Thyroid gland (tissue), 4 donors: ENCODE data around the gene ESPNL. TPM values are rescaled to one million over a fixed set of nuclear protein-coding genes. Genes with fewer than 3 reads are reported as not detected.

Source experiments
- DNase-seq, 2 donors: peaks; one replicate each; pipeline ENCODE4 v3.0.0-alpha.2; 2019
- H3K27ac ChIP-seq, 3 donors: fragments of 200-600 bp; sonication (generic); 1 replicate in 2 of 3; 2 replicates in 1 of 3; pipeline ENCODE4 v1.5.1; 2016 to 2019; ENCODE audit warnings: mild to moderate bottlenecking in 1 of 3, moderate library complexity in 1 of 3
- H3K27me3 ChIP-seq: fragments of 200-600 bp; sonication (generic); one replicate; pipeline ENCODE4 v1.5.1; 2019
- H3K36me3 ChIP-seq, 2 donors: fragments of 200-600 bp; sonication (generic); one replicate each; pipeline ENCODE4 v1.5.1; 2016 to 2019
- H3K4me1 ChIP-seq, 2 donors: fragments of 200-600 bp; sonication (generic); one replicate each; pipeline ENCODE4 v1.5.1; 2017 to 2019
- H3K4me3 ChIP-seq, 3 donors: fragments of 200-600 bp; sonication (generic); replicated peaks in 1 of 3; 1 replicate in 2 of 3; 2 replicates in 1 of 3; pipeline ENCODE4 v1.5.1; 2016; ENCODE audit warnings: mild to moderate bottlenecking in 1 of 3
- H3K9me3 ChIP-seq: fragments of 200-600 bp; sonication (generic); one replicate; pipeline ENCODE4 v1.5.1; 2017
- POLR2A ChIP-seq, 2 donors: fragments of 450-650 bp; IDR thresholded peaks; one replicate each; pipeline ENCODE4 v1.6.1; 2017; ENCODE audit warnings: antibody characterized with exemption in 2 of 2, mild to moderate bottlenecking in 2 of 2, moderate library complexity in 1 of 2
- WGBS, 2 donors: methylation state at CpG; one replicate each; pipeline ENCODE4 v1.1.5; 2017; 5-methylcytosine and 5-hydroxymethylcytosine counted together
- intact Hi-C: fragments of 100-400 bp; cut with DNase I; formaldehyde crosslinking; loops from one replicate; pipeline ENCODE4 v1.15.1; 2023
- total RNA-seq, 4 donors: library from RNA; depleted of rRNA; stranded (reverse); fragments of >200 nt; gene quantifications; one replicate each; pipeline ENCODE4 v1.2.3, GENCODE V29; 2016
- TF ChIP-seq, protein P1 (sequence below), 6 experiments: fragments of 200-600 bp in 3 of 6; fragments of 450-650 bp in 3 of 6; sonication (generic) in 3 of 6; IDR thresholded peaks; one replicate each; pipeline ENCODE4 v1.5.1; 2016 to 2019; ENCODE audit warnings: antibody characterized with exemption in 6 of 6, mild to moderate bottlenecking in 2 of 6, inconsistent platforms in 1 of 6, moderate library complexity in 1 of 6

ESPNL gene
- total RNA-seq, 4 donors from 2014 or later = 0.11 to 3.8 (median 2.6) TPM

GRCh38 chr2:238079874-238080327 lies 20.2 kb upstream of the ESPNL start:
- Histone ChIP-seq H3K4me1 (no peaks in the 10 kb centered on the region), H3K9me3 (no peaks in the 10 kb centered on the region), H3K4me3 (no peak overlapping the region), H3K27ac (no peak overlapping the region), H3K36me3 (peaks cover 9 to 18% of the 10 kb centered on the region in 2 donors), H3K27me3 (no peaks in the 10 kb centered on the region)
- TF ChIP-seq, protein P1, sequence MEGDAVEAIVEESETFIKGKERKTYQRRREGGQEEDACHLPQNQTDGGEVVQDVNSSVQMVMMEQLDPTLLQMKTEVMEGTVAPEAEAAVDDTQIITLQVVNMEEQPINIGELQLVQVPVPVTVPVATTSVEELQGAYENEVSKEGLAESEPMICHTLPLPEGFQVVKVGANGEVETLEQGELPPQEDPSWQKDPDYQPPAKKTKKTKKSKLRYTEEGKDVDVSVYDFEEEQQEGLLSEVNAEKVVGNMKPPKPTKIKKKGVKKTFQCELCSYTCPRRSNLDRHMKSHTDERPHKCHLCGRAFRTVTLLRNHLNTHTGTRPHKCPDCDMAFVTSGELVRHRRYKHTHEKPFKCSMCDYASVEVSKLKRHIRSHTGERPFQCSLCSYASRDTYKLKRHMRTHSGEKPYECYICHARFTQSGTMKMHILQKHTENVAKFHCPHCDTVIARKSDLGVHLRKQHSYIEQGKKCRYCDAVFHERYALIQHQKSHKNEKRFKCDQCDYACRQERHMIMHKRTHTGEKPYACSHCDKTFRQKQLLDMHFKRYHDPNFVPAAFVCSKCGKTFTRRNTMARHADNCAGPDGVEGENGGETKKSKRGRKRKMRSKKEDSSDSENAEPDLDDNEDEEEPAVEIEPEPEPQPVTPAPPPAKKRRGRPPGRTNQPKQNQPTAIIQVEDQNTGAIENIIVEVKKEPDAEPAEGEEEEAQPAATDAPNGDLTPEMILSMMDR (IDR thresholded peaks at IDR 0.05) = no peak
- TF ChIP-seq POLR2A (IDR thresholded peaks at IDR 0.05) = no peak
- intact Hi-C loops = no loop called here
- WGBS, 2 donors = 96 to 98% methylated on average over 2 of the region's 2 CpGs
- no peak for DNase-seq

- intact Hi-C loops = no loop called here
- H3K27me3 ChIP-seq = no peaks in the 10 kb centered on the region
- no peak overlapping the region for H3K4me3 ChIP-seq
- no peak overlapping the region for H3K27ac ChIP-seq
- no peak for DNase-seq
- WGBS, 2 donors = 98 to 99% methylated on average over 13 to 15 of the region's 15 CpGs
- H3K36me3 ChIP-seq = peaks cover 9 to 18% of the 10 kb centered on the region in 2 donors
- no peaks in the 10 kb centered on the region for H3K4me1 ChIP-seq
- no peaks in the 10 kb centered on the region for H3K9me3 ChIP-seq
- TF ChIP-seq POLR2A (IDR thresholded peaks at IDR 0.05) = no peak
- TF ChIP-seq, protein P1 (IDR thresholded peaks at IDR 0.05) = no peak
Observed at GRCh38 chr2:238080518-238080917, 19.6 kb upstream of the ESPNL start.

- Histone ChIP-seq H3K4me1 (no peaks in the 10 kb centered on the region), H3K4me3 (no peak overlapping the region), H3K36me3 (peaks cover 9 to 18% of the 10 kb centered on the region in 2 donors), H3K27me3 (no peaks in the 10 kb centered on the region), H3K9me3 (no peaks in the 10 kb centered on the region), H3K27ac (no peak overlapping the region)
- 93 to 95% methylated on average over 13 of the region's 13 CpGs for WGBS, 2 donors
- no peak for DNase-seq
- intact Hi-C loops = no loop called here
- TF ChIP-seq, protein P1 (IDR thresholded peaks at IDR 0.05) = no peak
- no peak for TF ChIP-seq POLR2A (IDR thresholded peaks at IDR 0.05)
Observed at GRCh38 chr2:238081150-238081549, 19.0 kb upstream of the ESPNL start.

GRCh38 chr2:238081561-238081960 lies 18.6 kb upstream of the ESPNL start:
- Histone ChIP-seq H3K36me3 (peaks cover 9 to 18% of the 10 kb centered on the region in 2 donors), H3K4me3 (no peak overlapping the region), H3K9me3 (no peaks in the 10 kb centered on the region), H3K27ac (no peak overlapping the region), H3K27me3 (no peaks in the 10 kb centered on the region), H3K4me1 (no peaks in the 10 kb centered on the region)
- WGBS, 2 donors = 96 to 98% methylated on average over 16 of the region's 16 CpGs
- no peak for TF ChIP-seq POLR2A (IDR thresholded peaks at IDR 0.05)
- TF ChIP-seq, protein P1 (IDR thresholded peaks at IDR 0.05) = no peak
- intact Hi-C loops = no loop called here
- DNase-seq = no peak

DNA sequence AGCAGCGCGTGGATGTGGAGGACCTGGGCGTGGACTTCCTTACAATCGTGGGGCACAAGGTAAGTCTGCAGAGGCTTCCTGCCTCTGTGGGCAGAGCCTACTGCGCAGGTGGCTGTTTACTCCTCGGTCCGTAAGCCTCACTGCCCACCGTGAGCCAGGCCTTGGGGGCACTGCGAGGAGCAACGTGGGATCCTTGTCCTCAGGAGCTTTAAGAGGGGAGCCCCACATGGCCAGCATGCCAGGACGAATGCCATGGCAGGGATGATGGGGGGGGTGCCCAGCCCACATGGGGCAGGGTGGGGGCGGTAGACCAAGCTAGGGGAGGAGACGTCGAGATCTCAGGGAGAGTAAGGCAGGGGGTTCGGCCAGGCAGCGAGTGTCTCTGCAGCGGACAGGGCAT lies 18.0 kb upstream of the ESPNL start:
- TF ChIP-seq POLR2A (IDR thresholded peaks at IDR 0.05) = no peak
- TF ChIP-seq, protein P1 (IDR thresholded peaks at IDR 0.05) = no peak
- H3K36me3 ChIP-seq = peaks cover 9 to 18% of the 10 kb centered on the region in 2 donors
- no peak overlapping the region for H3K4me3 ChIP-seq
- intact Hi-C loops = no loop called here
- H3K27me3 ChIP-seq = no peaks in the 10 kb centered on the region
- 96 to 97% methylated on average over 10 to 16 of the region's 17 CpGs for WGBS, 2 donors
- H3K27ac ChIP-seq = no peak overlapping the region
- H3K4me1 ChIP-seq = no peaks in the 10 kb centered on the region
- H3K9me3 ChIP-seq = no peaks in the 10 kb centered on the region
- DNase-seq = no peak
